T-helper 22 cell (primary cell): ENCODE results near the gene SIGLECL1.
"Not testable (repeated sequence)": the region's sequence is repeated elsewhere in the genome, so short reads cannot be mapped to it uniquely, and the experiment has no call there.

Source experiments
- DNase-seq: peaks from one replicate; pipeline ENCODE4 v3.0.0-alpha.2; 2020; ENCODE audit warnings: low read depth

Gene SIGLECL1

GRCh38 chr19:51250786-51251467 is at the start of gene SIGLECL1:
Gene SIGLECL1 (plus strand): TSS chr19:51251080. CDS start chr19:51264073, 12,993 bp downstream.
- DNase-seq = no peak

- no peak for DNase-seq
These were observed 49.2 kb upstream of the SIGLECL1 start for GRCh38 chr19:51201712-51202111.

GRCh38 chr19:51203916-51204315 is 47.0 kb upstream of the SIGLECL1 start:
- no peak for DNase-seq

- no peak for DNase-seq
These were observed 46.6 kb upstream of the SIGLECL1 start for GRCh38 chr19:51204321-51204720.

GRCh38 chr19:51207747-51208146 is 43.1 kb upstream of the SIGLECL1 start:
- DNase-seq = no peak

GRCh38 chr19:51210191-51210784 is 40.6 kb upstream of the SIGLECL1 start:
- no peak for DNase-seq

- DNase-seq = not testable (repeated sequence)
These were observed 40.0 kb upstream of the SIGLECL1 start for GRCh38 chr19:51210874-51211361.

GRCh38 chr19:51211833-51212232 is 39.0 kb upstream of the SIGLECL1 start:
- no peak for DNase-seq

- no peak for DNase-seq
These were observed 31.6 kb upstream of the SIGLECL1 start for GRCh38 chr19:51219307-51219706.

GRCh38 chr19:51219971-51220370 is 30.9 kb upstream of the SIGLECL1 start:
- DNase-seq = no peak

GRCh38 chr19:51220996-51221395 is 29.9 kb upstream of the SIGLECL1 start:
- no peak for DNase-seq

GRCh38 chr19:51224163-51224641 is 26.7 kb upstream of the SIGLECL1 start:
- DNase-seq = no peak

GRCh38 chr19:51224898-51225393 is 25.9 kb upstream of the SIGLECL1 start, which contains the start of gene CD33:
Gene CD33 (plus strand): TSS chr19:51225080. CDS start chr19:51225119, 39 bp downstream.
- not testable (repeated sequence) for DNase-seq

- no peak for DNase-seq
These were observed 24.8 kb upstream of the SIGLECL1 start for GRCh38 chr19:51226067-51226466.

GRCh38 chr19:51227326-51227725 is 23.6 kb upstream of the SIGLECL1 start:
- no peak for DNase-seq

- DNase-seq = no peak
These were observed 22.9 kb upstream of the SIGLECL1 start for GRCh38 chr19:51227966-51228365.

- DNase-seq = no peak
These were observed 10.0 kb upstream of the SIGLECL1 start for GRCh38 chr19:51240866-51241265.

GRCh38 chr19:51242881-51243630 is 7.8 kb upstream of the SIGLECL1 start:
- no peak for DNase-seq

GRCh38 chr19:51246164-51246552 is 4.7 kb upstream of the SIGLECL1 start:
- DNase-seq = no peak

GRCh38 chr19:51247972-51248590 is 2.8 kb upstream of the SIGLECL1 start:
- no peak for DNase-seq

- DNase-seq = no peak
These were observed 564 bp downstream of the SIGLECL1 start for GRCh38 chr19:51251468-51251820.
